ENCODE results near the gene CYP3A5. TPM values are rescaled to one million over a fixed set of nuclear protein-coding genes. Genes with fewer than 3 reads are reported as not detected.

CYP3A5 gene
- total RNA-seq, 1 donor from 2014 or later: 0.69 TPM

DNA sequence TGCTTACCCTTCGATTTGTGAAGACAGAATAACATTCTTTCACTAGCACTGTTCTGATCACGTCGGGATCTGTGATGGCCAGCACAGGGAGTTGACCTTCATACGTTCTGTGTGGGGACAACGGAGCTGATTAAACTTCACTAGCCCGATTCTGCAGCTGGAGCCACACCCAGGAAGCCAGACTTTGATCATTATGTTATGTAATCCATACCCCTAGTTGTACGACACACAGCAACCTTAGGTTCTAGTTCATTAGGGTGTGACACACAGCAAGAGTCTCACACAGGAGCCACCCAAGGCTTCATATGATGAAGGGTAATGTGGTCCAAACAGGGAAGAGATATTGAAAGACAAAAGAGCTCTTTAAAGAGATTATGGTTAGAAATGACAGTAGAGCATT lies 7.2 kb downstream of the CYP3A5 start:
- no peak for DNase-seq (ENCODE audit: low spot score)
- no peak overlapping the region for H3K27ac Mint-ChIP-seq (ENCODE audit: unreplicated experiment)
- H3K27me3 Mint-ChIP-seq (ENCODE audit: unreplicated experiment): no peaks in the 10 kb centered on the region
- no peaks in the 10 kb centered on the region for H3K9me3 Mint-ChIP-seq (ENCODE audit: unreplicated experiment)
- no peaks in the 10 kb centered on the region for H3K4me1 Mint-ChIP-seq (ENCODE audit: unreplicated experiment)
- TF ChIP-seq, protein P1, sequence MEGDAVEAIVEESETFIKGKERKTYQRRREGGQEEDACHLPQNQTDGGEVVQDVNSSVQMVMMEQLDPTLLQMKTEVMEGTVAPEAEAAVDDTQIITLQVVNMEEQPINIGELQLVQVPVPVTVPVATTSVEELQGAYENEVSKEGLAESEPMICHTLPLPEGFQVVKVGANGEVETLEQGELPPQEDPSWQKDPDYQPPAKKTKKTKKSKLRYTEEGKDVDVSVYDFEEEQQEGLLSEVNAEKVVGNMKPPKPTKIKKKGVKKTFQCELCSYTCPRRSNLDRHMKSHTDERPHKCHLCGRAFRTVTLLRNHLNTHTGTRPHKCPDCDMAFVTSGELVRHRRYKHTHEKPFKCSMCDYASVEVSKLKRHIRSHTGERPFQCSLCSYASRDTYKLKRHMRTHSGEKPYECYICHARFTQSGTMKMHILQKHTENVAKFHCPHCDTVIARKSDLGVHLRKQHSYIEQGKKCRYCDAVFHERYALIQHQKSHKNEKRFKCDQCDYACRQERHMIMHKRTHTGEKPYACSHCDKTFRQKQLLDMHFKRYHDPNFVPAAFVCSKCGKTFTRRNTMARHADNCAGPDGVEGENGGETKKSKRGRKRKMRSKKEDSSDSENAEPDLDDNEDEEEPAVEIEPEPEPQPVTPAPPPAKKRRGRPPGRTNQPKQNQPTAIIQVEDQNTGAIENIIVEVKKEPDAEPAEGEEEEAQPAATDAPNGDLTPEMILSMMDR (IDR thresholded peaks at IDR 0.05; ENCODE audit: unreplicated experiment): no peak
- no peak overlapping the region for H3K4me3 Mint-ChIP-seq (ENCODE audit: unreplicated experiment)
- H3K36me3 Mint-ChIP-seq (ENCODE audit: low read depth, unreplicated experiment): no peaks in the 10 kb centered on the region

DNA sequence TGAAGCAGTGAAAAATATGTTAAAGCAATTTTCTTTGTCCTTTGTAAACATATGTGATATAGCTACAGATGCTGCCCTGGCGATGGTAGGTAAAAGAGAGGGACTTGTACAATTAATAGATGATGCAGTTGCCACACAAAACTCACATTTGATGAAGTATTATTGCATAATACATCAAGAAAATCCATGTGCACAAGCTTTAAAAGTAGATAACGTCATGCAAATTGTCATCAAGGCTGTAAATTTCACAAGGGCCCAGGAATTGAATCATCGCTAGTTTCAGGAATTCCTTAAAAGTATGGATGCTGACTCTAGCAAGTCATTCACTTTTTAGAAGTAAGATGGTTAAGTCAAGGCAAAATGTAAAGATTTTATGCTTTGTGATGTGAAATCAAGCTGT lies 10.0 kb downstream of the CYP3A5 start:
- H3K36me3 Mint-ChIP-seq (ENCODE audit: low read depth, unreplicated experiment): no peaks in the 10 kb centered on the region
- H3K27ac Mint-ChIP-seq (ENCODE audit: unreplicated experiment): no peak overlapping the region
- no peaks in the 10 kb centered on the region for H3K4me1 Mint-ChIP-seq (ENCODE audit: unreplicated experiment)
- H3K9me3 Mint-ChIP-seq (ENCODE audit: unreplicated experiment): no peaks in the 10 kb centered on the region
- TF ChIP-seq, protein P1 (IDR thresholded peaks at IDR 0.05; ENCODE audit: unreplicated experiment): no peak
- DNase-seq (ENCODE audit: low spot score): no peak
- H3K27me3 Mint-ChIP-seq (ENCODE audit: unreplicated experiment): no peaks in the 10 kb centered on the region
- no peak overlapping the region for H3K4me3 Mint-ChIP-seq (ENCODE audit: unreplicated experiment)

DNA sequence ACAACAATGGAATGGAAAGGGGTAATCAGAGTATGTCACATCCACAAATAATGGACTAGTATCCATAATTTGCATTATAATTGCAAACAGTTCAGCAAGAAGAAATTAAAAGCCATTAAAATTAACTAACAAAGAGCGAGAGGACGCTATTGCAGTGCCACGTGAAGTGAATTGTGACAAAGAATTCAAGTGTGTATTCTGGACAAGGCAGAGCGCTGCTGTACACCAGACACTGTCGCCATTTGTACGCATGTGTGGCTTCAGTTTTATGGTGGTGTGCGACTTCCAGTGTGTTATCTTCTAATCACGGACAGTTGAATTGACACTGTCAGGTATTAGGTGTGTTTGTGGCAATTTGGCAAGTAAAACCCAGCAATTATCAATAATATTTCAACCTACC lies 11.3 kb downstream of the CYP3A5 start:
- no peak overlapping the region for H3K4me3 Mint-ChIP-seq (ENCODE audit: unreplicated experiment)
- H3K9me3 Mint-ChIP-seq (ENCODE audit: unreplicated experiment): no peaks in the 10 kb centered on the region
- no peaks in the 10 kb centered on the region for H3K4me1 Mint-ChIP-seq (ENCODE audit: unreplicated experiment)
- no peak overlapping the region for H3K27ac Mint-ChIP-seq (ENCODE audit: unreplicated experiment)
- H3K36me3 Mint-ChIP-seq (ENCODE audit: low read depth, unreplicated experiment): no peaks in the 10 kb centered on the region
- DNase-seq (ENCODE audit: low spot score): no peak
- H3K27me3 Mint-ChIP-seq (ENCODE audit: unreplicated experiment): no peaks in the 10 kb centered on the region
- TF ChIP-seq, protein P1 (IDR thresholded peaks at IDR 0.05; ENCODE audit: unreplicated experiment): no peak

DNA sequence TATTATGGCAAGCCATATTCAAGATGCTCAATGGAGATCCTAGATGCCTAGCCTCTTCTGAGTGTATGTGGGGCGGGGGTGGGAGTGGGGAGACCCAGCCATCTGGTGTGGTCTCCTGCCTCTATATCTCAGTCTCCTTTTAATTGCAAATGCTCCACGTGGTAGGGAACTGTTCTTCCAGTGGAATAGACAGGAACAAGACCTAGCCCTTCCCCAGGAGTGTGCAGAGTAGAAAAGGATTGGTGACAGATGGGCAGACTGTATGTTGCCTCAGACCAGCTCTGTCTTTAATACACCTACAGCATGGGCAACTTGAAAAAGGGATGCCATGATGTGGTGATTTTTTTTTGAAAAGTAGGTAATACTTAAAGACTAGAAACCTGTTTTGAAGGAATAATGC lies 12.6 kb downstream of the CYP3A5 start:
- no peaks in the 10 kb centered on the region for H3K4me1 Mint-ChIP-seq (ENCODE audit: unreplicated experiment)

DNA sequence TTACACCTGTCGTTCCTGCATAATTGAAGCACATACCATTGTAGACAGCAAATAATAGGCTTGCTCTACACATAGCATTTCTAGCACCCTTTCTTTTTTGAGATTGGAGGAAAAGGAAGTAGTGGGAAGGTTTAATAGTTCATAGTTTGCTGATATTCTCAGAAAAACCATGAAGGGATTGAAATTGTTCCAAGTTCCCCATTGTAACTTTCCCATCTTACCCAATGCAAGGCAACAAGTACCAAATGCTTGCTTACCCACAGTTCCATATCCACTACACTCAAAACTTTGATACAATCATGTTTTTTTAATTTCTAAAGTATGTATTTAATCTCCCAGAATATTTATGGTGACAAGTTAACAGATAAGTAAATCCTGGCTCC lies 13.8 kb downstream of the CYP3A5 start:
- no peak for DNase-seq (ENCODE audit: low spot score)
- TF ChIP-seq, protein P1 (IDR thresholded peaks at IDR 0.05; ENCODE audit: unreplicated experiment): no peak
- Mint-ChIP-seq H3K4me1 (ENCODE audit: unreplicated experiment) (no peaks in the 10 kb centered on the region), H3K36me3 (ENCODE audit: low read depth, unreplicated experiment) (no peaks in the 10 kb centered on the region), H3K27me3 (ENCODE audit: unreplicated experiment) (no peaks in the 10 kb centered on the region), H3K27ac (ENCODE audit: unreplicated experiment) (no peak overlapping the region), H3K9me3 (ENCODE audit: unreplicated experiment) (no peaks in the 10 kb centered on the region), H3K4me3 (ENCODE audit: unreplicated experiment) (no peak overlapping the region)

More for the DNA sequence above, 12.6 kb downstream of the CYP3A5 start:
- no peaks in the 10 kb centered on the region for H3K9me3 Mint-ChIP-seq (ENCODE audit: unreplicated experiment)
- no peaks in the 10 kb centered on the region for H3K36me3 Mint-ChIP-seq (ENCODE audit: low read depth, unreplicated experiment)
- DNase-seq (ENCODE audit: low spot score): no peak
- no peak overlapping the region for H3K4me3 Mint-ChIP-seq (ENCODE audit: unreplicated experiment)
- no peaks in the 10 kb centered on the region for H3K27me3 Mint-ChIP-seq (ENCODE audit: unreplicated experiment)
- TF ChIP-seq, protein P1 (IDR thresholded peaks at IDR 0.05; ENCODE audit: unreplicated experiment): no peak
- H3K27ac Mint-ChIP-seq (ENCODE audit: unreplicated experiment): no peak overlapping the region
